H1 (cell line): Measurements from ENCODE around the gene SLC38A2.

ENCODE experiments used
- CTCF ChIP-seq, 3 experiments: IDR thresholded peaks; 1 replicate in 2 of 3; 2 replicates in 1 of 3; pipeline versions ENCODE4 v1.5.1 to v1.6.1; 2011; ENCODE audit warnings: low read length in 3 of 3, mild to moderate bottlenecking in 3 of 3, inconsistent platforms in 2 of 3, low read depth in 1 of 3, moderate library complexity in 1 of 3; ENCODE audit not compliant: insufficient read depth in 1 of 3; ENCODE audit errors: control extremely low read depth in 1 of 3
- MAX ChIP-seq: IDR thresholded peaks from 2 replicates; pipeline ENCODE4 v1.6.1; 2012; ENCODE audit warnings: inconsistent platforms
- PHF8 ChIP-seq: fragments of 200-600 bp; sonication (generic); conservative IDR thresholded peaks from 2 replicates; pipeline ENCODE4 v1.7.1; 2012; ENCODE audit warnings: low read depth, mild to moderate bottlenecking, inconsistent platforms, low read length, moderate library complexity
- RFX5 ChIP-seq: IDR thresholded peaks from 2 replicates; pipeline ENCODE4 v1.6.1; 2011; ENCODE audit warnings: low read depth, low read length, improper control_type of control experiment, borderline replicate concordance

GRCh38 chr12:46395388-46395787 is 22.8 kb upstream of the SLC38A2 start:
- TF ChIP-seq MAX, result no peak
- no peak for TF ChIP-seq RFX5
- TF ChIP-seq CTCF (IDR thresholded peaks at IDR 0.05; ENCODE audit: control extremely low read depth in 1 of 3, insufficient read depth in 1 of 3, low read depth in 1 of 3, low read length in 3 of 3), result no peak
- TF ChIP-seq PHF8, result no peak
